KMS-11 (cell line): ENCODE data around the gene PRDX4.

ENCODE experiments used
- H2AFZ ChIP-seq: fragments of 200-600 bp; sonication (generic); 2 replicates; pipeline ENCODE4 v1.6.1; 2016; ENCODE audit warnings: antibody characterized with exemption, mixed run types, low read depth
- H3K27ac ChIP-seq: fragments of 200-600 bp; sonication (generic); 2 replicates; pipeline ENCODE4 v1.6.1; 2016; ENCODE audit warnings: mild to moderate bottlenecking, mixed run types
- H3K27me3 ChIP-seq: fragments of 200-600 bp; sonication (generic); 2 replicates; pipeline ENCODE4 v1.6.1; 2017; ENCODE audit warnings: mild to moderate bottlenecking, low read depth, mixed run types, moderate library complexity; ENCODE audit not compliant: insufficient read depth
- H3K36me3 ChIP-seq: fragments of 200-600 bp; sonication (generic); 2 replicates; pipeline ENCODE4 v1.6.1; 2017; ENCODE audit warnings: mild to moderate bottlenecking, mixed run types; ENCODE audit not compliant: insufficient read depth
- H3K4me1 ChIP-seq: fragments of 200-600 bp; sonication (generic); 2 replicates; pipeline ENCODE4 v1.6.1; 2016; ENCODE audit warnings: mild to moderate bottlenecking, low read depth, mixed run types; ENCODE audit not compliant: poor library complexity, severe bottlenecking
- H3K4me2 ChIP-seq: fragments of 200-600 bp; sonication (generic); 2 replicates; pipeline ENCODE4 v1.7.0; 2016; ENCODE audit warnings: mild to moderate bottlenecking, mixed run types
- H3K4me3 ChIP-seq: fragments of 200-600 bp; sonication (generic); IDR thresholded peaks from 2 replicates; pipeline ENCODE4 v1.6.1; 2017; ENCODE audit warnings: low read depth, low read length, mixed read lengths; ENCODE audit not compliant: insufficient read depth
- H3K79me2 ChIP-seq: fragments of 200-600 bp; sonication (generic); 2 replicates; pipeline ENCODE4 v1.6.1; 2016; ENCODE audit warnings: low read depth, mixed run types; ENCODE audit not compliant: insufficient read depth
- H3K9ac ChIP-seq: fragments of 200-600 bp; sonication (generic); 2 replicates; pipeline ENCODE4 v1.6.1; 2016; ENCODE audit warnings: mild to moderate bottlenecking, mixed run types
- H4K20me1 ChIP-seq: fragments of 200-600 bp; sonication (generic); 2 replicates; pipeline ENCODE4 v1.6.1; 2016; ENCODE audit warnings: mild to moderate bottlenecking, mixed run types; ENCODE audit not compliant: insufficient read depth
- TF ChIP-seq, protein P1 (sequence below): fragments of 200-600 bp; sonication (generic); conservative IDR thresholded peaks from 2 replicates; pipeline ENCODE4 v1.6.1; 2017; ENCODE audit warnings: low read depth, mild to moderate bottlenecking, antibody characterized with exemption, low read length, moderate library complexity, mixed read lengths

PRDX4 gene

DNA sequence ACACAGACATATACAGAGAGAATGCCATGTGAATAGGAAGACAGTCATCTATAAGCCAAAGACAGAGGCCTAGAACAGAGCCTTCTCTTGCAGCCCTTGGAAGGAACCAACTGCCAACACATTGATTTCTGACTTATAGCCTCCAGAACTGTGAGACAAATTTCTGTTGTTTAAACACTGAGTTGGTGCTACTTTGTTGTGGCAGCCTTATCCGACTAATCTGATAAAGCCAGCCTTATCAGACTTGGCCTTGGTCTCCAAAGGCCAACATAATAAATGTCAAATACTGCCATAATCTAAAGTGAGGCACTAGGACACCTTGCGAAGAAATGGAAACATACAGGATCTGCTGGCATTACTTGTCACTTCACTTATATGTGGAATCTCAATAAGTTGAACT is 24.3 kb upstream of the PRDX4 start:
- Histone ChIP-seq H3K27ac (no peak overlapping the region), H2AFZ (no peak overlapping the region), H3K4me3 (no peak overlapping the region), H3K4me2 (no peak overlapping the region), H3K79me2 (no peaks in the 10 kb centered on the region), H3K9ac (no peak overlapping the region), H3K27me3 (no peaks in the 10 kb centered on the region), H3K36me3 (no peaks in the 10 kb centered on the region), H3K4me1 (no peaks in the 10 kb centered on the region), H4K20me1 (no peaks in the 10 kb centered on the region)
- TF ChIP-seq, protein P1, sequence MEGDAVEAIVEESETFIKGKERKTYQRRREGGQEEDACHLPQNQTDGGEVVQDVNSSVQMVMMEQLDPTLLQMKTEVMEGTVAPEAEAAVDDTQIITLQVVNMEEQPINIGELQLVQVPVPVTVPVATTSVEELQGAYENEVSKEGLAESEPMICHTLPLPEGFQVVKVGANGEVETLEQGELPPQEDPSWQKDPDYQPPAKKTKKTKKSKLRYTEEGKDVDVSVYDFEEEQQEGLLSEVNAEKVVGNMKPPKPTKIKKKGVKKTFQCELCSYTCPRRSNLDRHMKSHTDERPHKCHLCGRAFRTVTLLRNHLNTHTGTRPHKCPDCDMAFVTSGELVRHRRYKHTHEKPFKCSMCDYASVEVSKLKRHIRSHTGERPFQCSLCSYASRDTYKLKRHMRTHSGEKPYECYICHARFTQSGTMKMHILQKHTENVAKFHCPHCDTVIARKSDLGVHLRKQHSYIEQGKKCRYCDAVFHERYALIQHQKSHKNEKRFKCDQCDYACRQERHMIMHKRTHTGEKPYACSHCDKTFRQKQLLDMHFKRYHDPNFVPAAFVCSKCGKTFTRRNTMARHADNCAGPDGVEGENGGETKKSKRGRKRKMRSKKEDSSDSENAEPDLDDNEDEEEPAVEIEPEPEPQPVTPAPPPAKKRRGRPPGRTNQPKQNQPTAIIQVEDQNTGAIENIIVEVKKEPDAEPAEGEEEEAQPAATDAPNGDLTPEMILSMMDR: no peak

DNA sequence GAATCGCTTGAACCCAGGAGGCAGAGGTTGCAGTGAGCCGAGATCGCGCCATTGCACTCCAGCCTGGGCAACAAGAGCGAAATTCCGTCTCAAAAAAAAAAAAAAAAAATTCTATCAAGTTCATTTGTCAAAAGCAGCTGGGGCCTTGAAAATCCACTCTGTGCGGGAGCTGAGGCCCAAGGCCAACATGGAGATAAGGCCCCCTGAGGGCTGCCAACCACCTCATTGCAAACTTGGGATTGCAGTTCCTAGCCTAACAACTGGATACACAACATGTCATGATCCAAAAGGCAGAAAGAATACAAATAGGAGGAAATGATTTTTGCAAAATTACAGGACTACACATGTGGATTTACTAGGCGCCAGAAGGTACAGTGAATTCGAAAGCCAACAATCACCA is 22.5 kb upstream of the PRDX4 start:
- no peaks in the 10 kb centered on the region for H3K36me3 ChIP-seq
- H2AFZ ChIP-seq: no peak overlapping the region
- H3K4me3 ChIP-seq: no peak overlapping the region
- H4K20me1 ChIP-seq: no peaks in the 10 kb centered on the region
- H3K27ac ChIP-seq: no peak overlapping the region
- no peak overlapping the region for H3K9ac ChIP-seq
- TF ChIP-seq, protein P1: no peak
- H3K27me3 ChIP-seq: no peaks in the 10 kb centered on the region
- H3K79me2 ChIP-seq: no peaks in the 10 kb centered on the region
- no peak overlapping the region for H3K4me2 ChIP-seq
- H3K4me1 ChIP-seq: no peaks in the 10 kb centered on the region

DNA sequence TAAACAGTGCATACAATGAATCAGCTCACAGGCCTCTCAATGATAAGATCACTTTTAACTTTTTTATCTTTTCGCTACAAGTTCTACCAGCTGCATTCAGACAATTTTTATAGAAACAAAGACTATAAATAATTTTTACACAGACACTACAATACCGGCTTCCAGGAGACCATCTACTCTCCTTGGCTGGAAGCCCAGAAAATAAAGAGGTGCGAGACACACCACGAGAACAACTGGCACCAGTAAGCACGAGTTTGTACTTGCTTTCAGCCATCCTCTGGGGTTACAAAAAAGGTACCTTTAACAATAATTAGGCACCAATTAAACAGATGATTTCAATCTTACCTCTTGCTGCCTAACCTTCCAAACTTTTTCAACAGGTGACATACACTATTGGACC is 11.2 kb upstream of the PRDX4 start:
- Histone ChIP-seq H4K20me1 (no peaks in the 10 kb centered on the region), H3K4me2 (no peak overlapping the region), H3K4me1 (peaks cover 2% of the 10 kb centered on the region), H3K36me3 (no peaks in the 10 kb centered on the region), H3K4me3 (no peak overlapping the region), H3K9ac (no peak overlapping the region), H3K27me3 (no peaks in the 10 kb centered on the region), H3K79me2 (no peaks in the 10 kb centered on the region), H2AFZ (no peak overlapping the region), H3K27ac (no peak overlapping the region)
- TF ChIP-seq, protein P1: no peak

DNA sequence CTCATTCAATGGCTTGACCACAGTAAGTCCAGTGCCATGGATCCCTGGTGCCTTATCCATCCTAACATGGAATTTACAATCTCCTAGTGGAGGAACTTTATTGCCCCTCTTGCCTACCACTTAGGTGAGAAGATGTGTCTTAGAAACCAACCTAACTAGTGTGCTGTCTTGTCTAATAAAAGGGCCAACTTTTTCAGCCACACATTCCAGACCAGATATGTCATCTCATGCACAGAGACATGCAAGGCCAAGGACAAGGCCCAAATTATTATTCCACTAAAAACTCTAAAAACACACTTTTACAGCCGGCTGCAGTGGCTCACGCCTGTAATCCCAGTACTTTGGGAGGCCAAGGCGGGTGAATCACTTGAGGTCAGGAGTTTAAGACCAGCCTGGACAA is 10.6 kb upstream of the PRDX4 start:
- H3K27ac ChIP-seq: no peak overlapping the region
- no peaks in the 10 kb centered on the region for H3K27me3 ChIP-seq
- H3K79me2 ChIP-seq: no peaks in the 10 kb centered on the region
- peaks cover 8% of the 10 kb centered on the region for H3K4me1 ChIP-seq
- no peak overlapping the region for H3K4me2 ChIP-seq
- TF ChIP-seq, protein P1: no peak
- H3K9ac ChIP-seq: no peak overlapping the region
- H3K36me3 ChIP-seq: no peaks in the 10 kb centered on the region
- H2AFZ ChIP-seq: no peak overlapping the region
- no peaks in the 10 kb centered on the region for H4K20me1 ChIP-seq
- H3K4me3 ChIP-seq: no peak overlapping the region
